HAP-1 (cell line): ENCODE results near the gene LEMD2.
"Not testable (repeated sequence)": the region's sequence is repeated elsewhere in the genome, so short reads cannot be mapped to it uniquely, and the experiment has no call there.

Source experiments
- DNase-seq, 2 experiments: peaks; one replicate each; pipeline ENCODE4 v3.0.0-alpha.2; 2016 to 2020; ENCODE audit warnings: low spot score in 2 of 2
- H3K27me3 ChIP-seq: fragments of 250-450 bp; sonication (Bioruptor Pico); 2 replicates; pipeline ENCODE4 v1.5.1; 2020; ENCODE audit warnings: low read depth, mild to moderate bottlenecking, moderate library complexity
- H3K36me3 ChIP-seq: fragments of 250-450 bp; sonication (Bioruptor Pico); replicated peaks from 2 replicates; pipeline ENCODE4 v1.5.1; 2020; ENCODE audit warnings: mild to moderate bottlenecking
- H3K4me1 ChIP-seq: fragments of 250-450 bp; sonication (Bioruptor Pico); 2 replicates; pipeline ENCODE4 v1.5.1; 2020; ENCODE audit warnings: mild to moderate bottlenecking
- H3K4me3 ChIP-seq: fragments of 250-450 bp; sonication (Bioruptor Pico); 2 replicates; pipeline ENCODE4 v1.5.1; 2020; ENCODE audit warnings: mild to moderate bottlenecking, moderate library complexity
- H3K9me3 ChIP-seq: fragments of 250-450 bp; sonication (Bioruptor Pico); 2 replicates; pipeline ENCODE4 v1.5.1; 2020; ENCODE audit warnings: mild to moderate bottlenecking, moderate library complexity
- in situ Hi-C: fragments of 300-500 bp; cut with MboI; formaldehyde crosslinking; loops from 3 replicates; pipeline ENCODE4 v1.14.3; 2020; ENCODE audit warnings: low sequenced_read_pairs, inconsistent platforms, mixed read lengths

The LEMD2 gene

GRCh38 chr6:33788694-33789549 lies at the start of gene LEMD2:
TSS of gene LEMD2 (minus strand) at chr6:33789130. CDS start at chr6:33789116, 14 bp downstream.
- Histone ChIP-seq H3K36me3 (peaks cover 13% of the 10 kb centered on the region), H3K4me1 (peaks cover 40% of the 10 kb centered on the region), H3K9me3 (no peaks in the 10 kb centered on the region), H3K27me3 (no peaks in the 10 kb centered on the region), H3K4me3 (peak within 1 kb of the TSS; percentile 45)
- in situ Hi-C loops = no loop called here
- DNase-seq = peak; percentile 77 to 94

GRCh38 chr6:33837971-33838665 lies 49.2 kb upstream of the LEMD2 start:
- no peak for DNase-seq
- Histone ChIP-seq H3K4me1 (peaks cover 6% of the 10 kb centered on the region; the same call in 1 of the 2 replicates), H3K36me3 (no peaks in the 10 kb centered on the region)

GRCh38 chr6:33836806-33837469 lies 48.0 kb upstream of the LEMD2 start:
- in situ Hi-C loops = no loop called here
- Histone ChIP-seq H3K4me1 (peaks cover 6% of the 10 kb centered on the region; the same call in 1 of the 2 replicates), H3K4me3 (no peak overlapping the region)

More at GRCh38 chr6:33837971-33838665, 49.2 kb upstream of the LEMD2 start:
- in situ Hi-C loops = no loop called here
- Histone ChIP-seq H3K27me3 (no peaks in the 10 kb centered on the region), H3K4me3 (no peak overlapping the region), H3K9me3 (no peaks in the 10 kb centered on the region)

GRCh38 chr6:33834401-33835392 lies 45.8 kb upstream of the LEMD2 start:
- H3K4me3 ChIP-seq = no peak overlapping the region
- no peaks in the 10 kb centered on the region; the same call in 1 of the 2 replicates for H3K4me1 ChIP-seq
- in situ Hi-C loops = no loop called here
- H3K9me3 ChIP-seq = no peaks in the 10 kb centered on the region
- no peaks in the 10 kb centered on the region for H3K36me3 ChIP-seq
- no peaks in the 10 kb centered on the region for H3K27me3 ChIP-seq
- no peak for DNase-seq

More at GRCh38 chr6:33836806-33837469, 48.0 kb upstream of the LEMD2 start:
- Histone ChIP-seq H3K27me3 (no peaks in the 10 kb centered on the region), H3K9me3 (no peaks in the 10 kb centered on the region), H3K36me3 (no peaks in the 10 kb centered on the region)
- no peak for DNase-seq

GRCh38 chr6:33833599-33833998 lies 44.7 kb upstream of the LEMD2 start:
- Histone ChIP-seq H3K27me3 (no peaks in the 10 kb centered on the region), H3K9me3 (no peaks in the 10 kb centered on the region), H3K36me3 (no peaks in the 10 kb centered on the region), H3K4me3 (no peak overlapping the region), H3K4me1 (no peaks in the 10 kb centered on the region)
- in situ Hi-C loops = no loop called here
- no peak for DNase-seq

GRCh38 chr6:33832831-33833230 lies 43.9 kb upstream of the LEMD2 start:
- H3K4me3 ChIP-seq, H3K4me1 ChIP-seq, H3K36me3 ChIP-seq, DNase-seq, H3K27me3 ChIP-seq, in situ Hi-C loops, H3K9me3 ChIP-seq: not testable (repeated sequence)

GRCh38 chr6:33831725-33832124 lies 42.8 kb upstream of the LEMD2 start:
- H3K27me3 ChIP-seq, DNase-seq, H3K9me3 ChIP-seq, H3K4me3 ChIP-seq, H3K36me3 ChIP-seq, H3K4me1 ChIP-seq, in situ Hi-C loops: not testable (repeated sequence)

GRCh38 chr6:33830635-33831240 lies 41.8 kb upstream of the LEMD2 start:
- no peaks in the 10 kb centered on the region for H3K4me1 ChIP-seq
- no peak for DNase-seq
- no peaks in the 10 kb centered on the region for H3K36me3 ChIP-seq
- no peaks in the 10 kb centered on the region for H3K9me3 ChIP-seq
- H3K27me3 ChIP-seq = no peaks in the 10 kb centered on the region
- in situ Hi-C loops = no loop called here
- no peak overlapping the region for H3K4me3 ChIP-seq

- H3K4me1 ChIP-seq = no peaks in the 10 kb centered on the region
- H3K4me3 ChIP-seq = no peak overlapping the region
- no peaks in the 10 kb centered on the region for H3K9me3 ChIP-seq
- H3K36me3 ChIP-seq = no peaks in the 10 kb centered on the region
- DNase-seq = no peak
- H3K27me3 ChIP-seq = no peaks in the 10 kb centered on the region
- in situ Hi-C loops = no loop called here
These were observed 40.1 kb upstream of the LEMD2 start for GRCh38 chr6:33828764-33829731.

- no peaks in the 10 kb centered on the region for H3K36me3 ChIP-seq
- H3K4me1 ChIP-seq = no peaks in the 10 kb centered on the region
- no peaks in the 10 kb centered on the region for H3K27me3 ChIP-seq
- in situ Hi-C loops = no loop called here
- no peak overlapping the region for H3K4me3 ChIP-seq
- DNase-seq = no peak
- no peaks in the 10 kb centered on the region for H3K9me3 ChIP-seq
These were observed 39.5 kb upstream of the LEMD2 start for GRCh38 chr6:33828452-33828763.

- no peaks in the 10 kb centered on the region for H3K9me3 ChIP-seq
- no peaks in the 10 kb centered on the region for H3K4me1 ChIP-seq
- in situ Hi-C loops = no loop called here
- no peaks in the 10 kb centered on the region for H3K27me3 ChIP-seq
- DNase-seq = no peak
- no peak overlapping the region for H3K4me3 ChIP-seq
- H3K36me3 ChIP-seq = no peaks in the 10 kb centered on the region
These were observed 38.9 kb upstream of the LEMD2 start for GRCh38 chr6:33827546-33828451.
